ENCODE data around the gene KIF5B. TPM values are rescaled to one million over a fixed set of nuclear protein-coding genes. Genes with fewer than 3 reads are reported as not detected.

The KIF5B gene
- total and polyA plus RNA-seq, 2 experiments from 2014 or later, result 63.5 to 81.8 TPM

GRCh38 chr10:32038777-32039176 is 17.4 kb downstream of the KIF5B start:
- Mint-ChIP-seq H3K36me3 (ENCODE audit: low read depth) (peaks cover 73% of the 10 kb centered on the region), H3K4me1 (peaks cover 11% of the 10 kb centered on the region; the same call in 2 of the 3 replicates), H3K27ac (no peak overlapping the region), H3K9me3 (no peaks in the 10 kb centered on the region), H3K4me3 (no peak overlapping the region), H3K27me3 (ENCODE audit: insufficient read depth, low read depth, poor library complexity) (no peaks in the 10 kb centered on the region)
- no peaks in the 10 kb centered on the region for H3F3A ChIP-seq (replicated peaks; ENCODE audit: low read depth)
- H3K27me3 ChIP-seq (ENCODE audit: insufficient read depth), result no peaks in the 10 kb centered on the region
- H2AFZ ChIP-seq, result no peak overlapping the region
- H3K9me2 ChIP-seq (ENCODE audit: insufficient read depth), result no peaks in the 10 kb centered on the region
- H4K20me1 ChIP-seq (replicated peaks; ENCODE audit: insufficient read depth), result peaks cover 30% of the 10 kb centered on the region
- peaks cover 6% of the 10 kb centered on the region; the same call in 1 of the 2 replicates for H3K4me1 ChIP-seq (ENCODE audit: insufficient read depth)
- H3K36me3 ChIP-seq (ENCODE audit: insufficient read depth), result peaks cover 47% of the 10 kb centered on the region
- H3K27ac ChIP-seq (ENCODE audit: low read depth), result 0 out of 2 replicates have a peak overlapping the region, but pooled peaks have one; percentile 1
- TF ChIP-seq CREB1 (CRISPR knock-in tag; IDR thresholded peaks at IDR 0.05; ENCODE audit: low read depth) (no peak), JUNB (IDR thresholded peaks at IDR 0.05; ENCODE audit: unreplicated experiment) (no peak), ZNF114 (CRISPR knock-in tag; IDR thresholded peaks at IDR 0.05) (no peak), EZH2phosphoT487 (IDR thresholded peaks at IDR 0.05; ENCODE audit: unreplicated experiment) (no peak), REST (IDR thresholded peaks at IDR 0.05; ENCODE audit: unreplicated experiment) (no peak), POLR2AphosphoS5 (IDR thresholded peaks at IDR 0.05; ENCODE audit: low read depth) (no peak), EZH2 (IDR thresholded peaks at IDR 0.05; ENCODE audit: low read depth, unreplicated experiment) (no peak), STAT1 (IDR thresholded peaks at IDR 0.05; ENCODE audit: unreplicated experiment) (no peak), CTCF (conservative IDR thresholded peaks at IDR 0.05; ENCODE audit: low read depth in 2 of 2) (no peak), ETS1 (IDR thresholded peaks at IDR 0.05) (no peak), ZNF331 (CRISPR knock-in tag; IDR thresholded peaks at IDR 0.05; ENCODE audit: low read depth) (no peak), ZNF462 (CRISPR knock-in tag; IDR thresholded peaks at IDR 0.05) (no peak), NANOG (IDR thresholded peaks at IDR 0.05; ENCODE audit: borderline replicate concordance) (no peak)
- no peak overlapping the region for H3K4me2 ChIP-seq
- DNase-seq (ENCODE audit: low spot score) (peak; percentile 43), ATAC-seq (no peak)
- no peak overlapping the region for H3K4me3 ChIP-seq
- H3K79me2 ChIP-seq (replicated peaks; ENCODE audit: insufficient read depth), result peaks cover 62% of the 10 kb centered on the region

Measured in GM23338 (cell line).